ENCODE data around the gene DOK6.

- TF ChIP-seq POLR2A (IDR thresholded peaks at IDR 0.05; ENCODE audit: low read depth, low read length) (no peak), POLR2AphosphoS5 (IDR thresholded peaks at IDR 0.05; ENCODE audit: low read depth, low read length) (no peak), TAF1 (IDR thresholded peaks at IDR 0.05; ENCODE audit: low read depth, low read length) (no peak), SPI1 (IDR thresholded peaks at IDR 0.05; ENCODE audit: low read depth, low read length) (no peak), PAX5 (IDR thresholded peaks at IDR 0.05; ENCODE audit: insufficient read depth, low read length, severe bottlenecking) (no peak)
Observed at GRCh38 chr18:69730664-69731063, 330.0 kb downstream of the DOK6 start.

All from GM12891 (cell line).